ENCODE measurements around the gene KLRC2. TPM values are rescaled to one million over a fixed set of nuclear protein-coding genes. Genes with fewer than 3 reads are reported as not detected.

Gene KLRC2
- total RNA-seq: not detected in 2 replicates

DNA sequence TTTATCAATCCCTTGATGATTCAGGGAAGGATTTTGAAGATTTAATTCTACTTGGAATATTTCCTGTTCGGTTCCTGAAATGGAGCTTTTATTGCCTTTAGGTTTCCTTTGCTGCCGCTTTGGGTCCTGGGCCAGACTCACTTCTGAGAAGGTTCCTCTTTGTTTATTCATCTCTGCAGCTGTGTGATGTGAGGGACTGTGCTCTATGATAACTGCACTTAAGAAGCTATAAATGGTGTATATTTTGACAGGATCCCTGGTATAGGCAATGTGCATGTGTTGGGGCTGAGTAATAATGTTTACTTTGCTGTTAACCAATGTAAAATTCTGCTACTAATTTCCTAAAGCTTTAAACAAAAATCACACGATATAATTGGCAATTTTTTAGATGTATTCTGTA, at the start of gene KLRC2:
Gene KLRC2 (minus strand): TSS at position 195 of the 400 bp plus-strand sequence. CDS start 24 bp downstream, at position 171.

DNA sequence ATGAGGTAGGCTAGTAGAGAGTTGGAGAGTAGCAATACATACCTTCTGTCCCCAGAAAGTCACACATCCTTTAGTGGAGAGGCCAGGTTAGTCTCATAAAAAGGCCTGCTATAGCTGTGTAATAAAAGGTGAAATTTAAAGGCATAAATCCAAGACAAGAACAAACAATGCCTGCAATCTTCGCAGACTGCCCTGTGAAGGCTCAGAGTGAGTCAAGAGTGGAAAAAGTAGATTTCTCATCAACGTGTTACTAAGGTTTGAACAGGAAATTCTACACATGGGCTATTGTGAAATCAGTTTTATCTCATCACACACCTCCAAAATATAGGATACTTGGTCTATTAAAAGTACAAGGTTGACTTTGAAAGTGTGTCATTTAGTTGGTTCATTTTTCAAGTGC, 17.3 kb upstream of the KLRC2 start, which contains the start of gene KLRC1:
Gene KLRC1 (minus strand): TSS at position 222 of the 400 bp plus-strand sequence. CDS start 2,221 bp downstream, outside the sequence.

DNA sequence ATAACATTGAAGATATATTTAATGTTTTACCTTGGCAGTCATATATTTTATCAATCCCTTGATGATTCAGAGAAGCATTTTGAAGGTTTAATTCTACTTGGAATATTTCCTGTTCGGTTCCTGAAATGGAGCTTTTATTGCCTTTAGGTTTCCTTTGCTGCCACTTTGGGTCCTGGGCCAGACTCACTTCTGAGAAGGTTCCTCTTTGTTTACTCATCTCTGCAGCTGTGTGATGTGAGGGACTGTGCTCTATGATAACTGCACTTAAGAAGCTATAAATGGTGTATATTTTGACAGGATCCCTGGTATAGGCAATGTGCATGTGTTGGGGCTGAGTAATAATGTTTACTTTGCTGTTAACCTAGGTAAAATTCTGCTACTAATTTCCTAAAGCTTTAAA, 15.5 kb downstream of the KLRC2 start, which contains the start of gene KLRC3:
Gene KLRC3 (minus strand): TSS at position 262 of the 400 bp plus-strand sequence. CDS start 45 bp downstream, at position 217.

GRCh38 chr12:10409392-10409791, 26.4 kb downstream of the KLRC2 start, which contains the start of gene KLRC4:
Gene KLRC4 (minus strand): TSS chr12:10409757. CDS start chr12:10409575, 182 bp downstream.

DNA sequence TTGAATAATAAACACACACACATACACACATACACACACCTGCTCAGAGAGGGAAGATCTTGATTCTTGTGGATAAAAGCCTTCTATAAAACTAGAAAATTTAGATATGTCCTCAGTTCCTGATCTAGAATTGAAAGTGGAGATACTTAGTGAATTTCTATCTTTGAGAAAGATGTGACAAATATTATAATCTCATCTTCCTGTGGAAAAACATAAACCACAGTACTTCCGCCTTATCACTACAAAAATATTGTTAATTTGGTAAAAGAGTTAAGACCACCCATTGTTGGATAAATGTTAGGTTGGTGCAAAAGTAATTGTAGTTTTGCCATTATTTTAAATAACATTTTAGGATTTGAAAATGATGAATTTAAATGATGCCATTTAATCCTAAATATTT, 45.9 kb downstream of the KLRC2 start, which contains the start of gene KLRK1:
Gene KLRK1 (minus strand): TSS at position 138 of the 400 bp plus-strand sequence. CDS start 1,231 bp downstream, outside the sequence.

Other genes starting within 250 kb of the KLRC2 start
- gene GABARAPL1, start 223.1 kb downstream of the KLRC2 start, total RNA-seq: 45.0 and 48.0 TPM in 2 replicates
- gene KLRD1, start 128.1 kb downstream of the KLRC2 start, total RNA-seq: not detected in 2 replicates
- not detected in 2 replicates for gene KLRK1, start 46.0 kb downstream of the KLRC2 start, total RNA-seq
- not detected in 2 replicates for gene KLRC4, start 26.3 kb downstream of the KLRC2 start, total RNA-seq
- not detected in 2 replicates for gene KLRC3, start 15.4 kb downstream of the KLRC2 start, total RNA-seq
- gene KLRC1, start 17.4 kb upstream of the KLRC2 start, total RNA-seq: not detected in 2 replicates
- gene EIF2S3B, start 69.9 kb upstream of the KLRC2 start, total RNA-seq: 0.35 and 6.4 TPM in 2 replicates
- 10.0 and 28.9 TPM in 2 replicates for gene MAGOHB, start 177.6 kb upstream of the KLRC2 start, total RNA-seq
- 0.26 TPM in 1 of 2 replicates, not detected in the other for gene STYK1, start 238.0 kb upstream of the KLRC2 start, total RNA-seq